Measurements from ENCODE around the gene PPP2R2C.

PPP2R2C gene

GRCh38 chr4:6333301-6334202 is 138.9 kb downstream of the PPP2R2C start:
- Mint-ChIP-seq H3K9me3 (no peaks in the 10 kb centered on the region), H3K36me3 (ENCODE audit: low read depth) (no peaks in the 10 kb centered on the region), H3K27me3 (peaks cover 26% of the 10 kb centered on the region), H3K27ac (no peak overlapping the region), H3K4me3 (no peak overlapping the region), H3K4me1 (ENCODE audit: low read depth) (no peaks in the 10 kb centered on the region)
- intact Hi-C loops (cut with micrococcal nuclease): no loop called here

GRCh38 chr4:6332669-6333050 is 139.8 kb downstream of the PPP2R2C start:
- H3K27ac Mint-ChIP-seq: no peak overlapping the region
- peaks cover 26% of the 10 kb centered on the region for H3K27me3 Mint-ChIP-seq
- no peaks in the 10 kb centered on the region for H3K4me1 Mint-ChIP-seq (ENCODE audit: low read depth)
- intact Hi-C loops (cut with micrococcal nuclease): no loop called here
- no peaks in the 10 kb centered on the region for H3K36me3 Mint-ChIP-seq (ENCODE audit: low read depth)
- H3K9me3 Mint-ChIP-seq: no peaks in the 10 kb centered on the region
- no peak overlapping the region for H3K4me3 Mint-ChIP-seq

DNA sequence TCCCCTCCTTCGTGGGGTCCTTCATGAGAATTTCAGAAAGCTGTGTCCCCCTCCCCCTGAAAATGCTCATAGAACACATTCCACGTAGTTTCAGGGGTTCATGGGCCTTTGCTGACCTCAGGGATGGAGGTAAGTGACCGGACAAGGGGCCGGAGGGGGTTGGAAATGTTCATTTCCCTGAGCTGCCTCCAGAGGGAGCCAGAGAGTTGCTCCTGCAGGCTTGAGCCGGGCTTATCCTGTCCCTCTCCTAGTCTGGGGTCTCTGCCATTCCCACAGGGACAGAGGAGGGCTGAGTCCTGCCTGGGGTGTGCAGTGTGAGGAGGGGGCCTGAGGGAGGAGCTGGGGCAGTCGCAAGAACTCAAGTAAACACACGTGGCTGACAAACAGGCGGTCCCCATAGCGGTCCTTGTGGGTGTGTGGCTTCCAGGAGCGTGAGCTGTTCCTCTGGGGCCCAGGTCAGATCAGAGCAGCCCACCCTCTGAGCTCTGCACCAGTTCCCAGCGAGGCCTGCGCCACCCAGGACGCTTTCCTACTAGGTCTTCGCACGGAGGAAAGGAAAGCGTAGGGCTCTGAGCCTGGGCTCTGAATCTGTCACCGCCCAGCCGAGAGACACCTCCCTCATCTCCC is 140.3 kb downstream of the PPP2R2C start:
- Mint-ChIP-seq H3K4me3 (no peak overlapping the region), H3K27me3 (peaks cover 22% of the 10 kb centered on the region), H3K36me3 (ENCODE audit: low read depth) (no peaks in the 10 kb centered on the region), H3K27ac (no peak overlapping the region), H3K4me1 (ENCODE audit: low read depth) (no peaks in the 10 kb centered on the region), H3K9me3 (no peaks in the 10 kb centered on the region)
- intact Hi-C loops (cut with micrococcal nuclease): no loop called here

DNA sequence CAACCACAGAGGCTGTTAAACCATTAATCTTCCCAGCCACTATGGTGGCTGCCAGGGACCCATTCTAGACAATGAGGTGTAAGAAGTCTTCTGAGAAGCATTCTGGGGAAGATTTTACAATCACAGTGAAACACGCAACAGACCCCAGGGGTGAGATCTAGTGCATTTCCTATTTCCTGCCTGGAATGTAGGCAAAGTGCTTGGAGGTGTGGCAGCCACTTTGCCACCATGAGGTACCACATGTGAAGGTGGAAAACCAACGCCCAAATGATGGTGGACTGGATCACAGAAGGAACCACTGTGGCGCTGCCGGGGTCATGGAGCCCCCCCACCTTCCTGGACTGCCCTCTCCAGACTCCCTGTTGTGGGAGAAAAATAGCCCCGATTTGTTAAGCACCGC is 140.9 kb downstream of the PPP2R2C start:
- intact Hi-C loops (cut with micrococcal nuclease): no loop called here

DNA sequence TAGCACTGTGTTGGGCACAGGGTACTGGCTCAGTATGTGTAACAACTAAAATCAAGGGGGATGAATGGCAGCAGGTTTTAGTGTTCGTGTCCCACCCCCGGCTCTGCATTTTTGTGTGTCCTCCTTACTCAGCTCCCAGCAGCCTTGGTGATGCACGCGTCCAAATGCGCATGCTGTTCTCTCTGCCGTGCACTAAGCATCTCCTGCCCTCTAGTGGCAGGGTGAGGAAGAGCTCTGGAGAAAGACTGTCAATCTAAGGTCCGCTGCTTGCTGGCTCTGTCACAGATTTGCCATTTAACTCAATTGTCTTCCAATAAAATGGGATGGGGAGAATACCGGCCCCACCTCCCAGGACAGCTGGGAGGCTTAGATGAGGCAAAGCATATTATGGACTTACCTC is 141.4 kb downstream of the PPP2R2C start:
- Mint-ChIP-seq H3K4me3 (no peak overlapping the region), H3K4me1 (ENCODE audit: low read depth) (no peaks in the 10 kb centered on the region), H3K9me3 (no peaks in the 10 kb centered on the region), H3K36me3 (ENCODE audit: low read depth) (no peaks in the 10 kb centered on the region), H3K27me3 (peaks cover 26% of the 10 kb centered on the region), H3K27ac (no peak overlapping the region)
- intact Hi-C loops (cut with micrococcal nuclease): no loop called here

More for the DNA sequence above, 140.9 kb downstream of the PPP2R2C start:
- Mint-ChIP-seq H3K27me3 (peaks cover 23% of the 10 kb centered on the region), H3K4me1 (ENCODE audit: low read depth) (no peaks in the 10 kb centered on the region), H3K9me3 (no peaks in the 10 kb centered on the region), H3K4me3 (no peak overlapping the region), H3K27ac (no peak overlapping the region), H3K36me3 (ENCODE audit: low read depth) (no peaks in the 10 kb centered on the region)

DNA sequence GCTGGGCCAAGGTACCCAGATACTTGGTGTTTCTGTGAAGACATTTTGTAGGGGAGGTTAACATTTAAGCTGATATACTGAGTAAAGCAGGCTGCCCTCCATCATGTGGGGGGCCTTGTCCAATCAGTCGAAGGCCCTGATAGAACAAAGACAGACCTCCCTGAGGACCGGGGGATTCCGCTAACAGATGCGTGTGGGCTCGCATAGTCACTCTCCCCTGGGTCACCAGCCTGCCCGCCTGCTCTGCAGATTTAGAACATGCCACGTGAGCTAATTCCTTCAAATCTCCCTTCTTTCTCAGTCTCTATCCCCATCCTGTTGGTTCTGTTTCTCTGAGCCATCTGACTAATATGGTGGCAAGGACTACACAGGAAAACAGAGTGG is 142.0 kb downstream of the PPP2R2C start:
- intact Hi-C loops (cut with micrococcal nuclease): no loop called here
- H3K4me3 Mint-ChIP-seq: no peak overlapping the region

GRCh38 chr4:6329478-6330383 is 142.7 kb downstream of the PPP2R2C start:
- Mint-ChIP-seq H3K9me3 (no peaks in the 10 kb centered on the region), H3K4me3 (no peak overlapping the region), H3K27me3 (peaks cover 34% of the 10 kb centered on the region)

More for the DNA sequence above, 142.0 kb downstream of the PPP2R2C start:
- Mint-ChIP-seq H3K4me1 (ENCODE audit: low read depth) (no peaks in the 10 kb centered on the region), H3K36me3 (ENCODE audit: low read depth) (no peaks in the 10 kb centered on the region), H3K27ac (no peak overlapping the region), H3K27me3 (peaks cover 30% of the 10 kb centered on the region), H3K9me3 (no peaks in the 10 kb centered on the region)

DNA sequence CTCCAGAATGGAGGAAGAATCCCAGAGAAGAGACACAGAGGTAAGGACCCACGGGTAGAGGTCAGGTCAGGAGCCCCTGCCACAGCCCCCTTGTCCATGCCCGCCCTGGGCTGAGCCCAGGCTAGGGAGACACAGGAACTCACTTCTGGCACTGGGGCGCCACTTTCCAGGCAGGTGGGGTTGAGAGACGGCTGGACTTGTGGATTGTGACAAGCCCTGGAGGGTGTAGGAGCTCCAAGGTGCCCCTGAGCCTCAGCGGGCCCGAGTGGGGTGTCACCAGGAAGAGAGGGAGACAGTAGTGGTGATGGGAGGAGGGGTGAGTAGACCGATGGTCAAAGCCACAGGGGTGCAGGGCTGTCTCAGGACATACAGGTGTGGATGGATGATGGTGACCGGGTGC is 143.9 kb downstream of the PPP2R2C start:
- Mint-ChIP-seq H3K4me3 (no peak overlapping the region), H3K27ac (no peak overlapping the region), H3K36me3 (ENCODE audit: low read depth) (no peaks in the 10 kb centered on the region), H3K4me1 (ENCODE audit: low read depth) (no peaks in the 10 kb centered on the region), H3K27me3 (peaks cover 42% of the 10 kb centered on the region), H3K9me3 (no peaks in the 10 kb centered on the region)
- intact Hi-C loops (cut with micrococcal nuclease): no loop called here

More at GRCh38 chr4:6329478-6330383, 142.7 kb downstream of the PPP2R2C start:
- H3K4me1 Mint-ChIP-seq (ENCODE audit: low read depth): no peaks in the 10 kb centered on the region
- H3K36me3 Mint-ChIP-seq (ENCODE audit: low read depth): no peaks in the 10 kb centered on the region
- no peak overlapping the region for H3K27ac Mint-ChIP-seq
- intact Hi-C loops (cut with micrococcal nuclease): no loop called here

DNA sequence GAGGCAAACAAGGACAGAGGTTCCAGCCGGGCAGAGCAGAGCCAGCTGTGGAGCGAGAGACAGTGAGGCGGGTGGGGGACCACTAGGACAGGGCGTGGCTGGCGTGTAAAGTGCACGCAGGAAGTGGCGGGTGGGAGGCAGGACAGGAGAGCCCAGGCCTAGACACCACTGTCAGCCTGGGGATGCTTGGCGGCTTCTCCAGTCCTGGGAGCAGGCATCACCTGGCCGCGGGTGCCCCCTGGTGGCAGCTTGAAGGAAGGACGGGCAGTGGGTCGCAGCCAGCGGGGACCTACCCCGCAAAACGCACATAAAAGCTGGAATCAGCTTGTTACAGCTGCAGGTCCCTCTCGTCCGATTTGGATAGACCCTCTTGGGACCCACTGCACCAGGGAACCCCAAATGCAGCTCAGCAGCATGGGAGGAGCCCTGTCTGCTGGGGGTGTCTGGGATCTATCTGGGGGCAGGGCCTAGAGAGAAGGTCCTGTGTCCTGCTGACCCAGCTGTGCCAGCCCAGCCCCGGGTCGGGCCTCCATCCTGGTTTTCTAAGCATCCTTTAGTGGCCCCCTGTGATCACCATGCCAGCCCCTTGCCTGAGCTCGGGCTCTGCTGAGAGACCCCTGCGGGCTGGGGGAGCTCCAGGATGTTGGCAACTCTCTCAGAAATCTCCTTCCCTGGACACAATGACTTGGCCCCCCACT is 145.0 kb downstream of the PPP2R2C start:
- Mint-ChIP-seq H3K4me1 (ENCODE audit: low read depth) (no peaks in the 10 kb centered on the region), H3K9me3 (no peaks in the 10 kb centered on the region), H3K36me3 (ENCODE audit: low read depth) (no peaks in the 10 kb centered on the region), H3K27ac (no peak overlapping the region), H3K4me3 (no peak overlapping the region), H3K27me3 (peaks cover 48% of the 10 kb centered on the region)
- intact Hi-C loops (cut with micrococcal nuclease): loop anchor here (1.0 kb wide), 1 partner anchor 77 kb away; no protein-coding TSS in a partner anchor

DNA sequence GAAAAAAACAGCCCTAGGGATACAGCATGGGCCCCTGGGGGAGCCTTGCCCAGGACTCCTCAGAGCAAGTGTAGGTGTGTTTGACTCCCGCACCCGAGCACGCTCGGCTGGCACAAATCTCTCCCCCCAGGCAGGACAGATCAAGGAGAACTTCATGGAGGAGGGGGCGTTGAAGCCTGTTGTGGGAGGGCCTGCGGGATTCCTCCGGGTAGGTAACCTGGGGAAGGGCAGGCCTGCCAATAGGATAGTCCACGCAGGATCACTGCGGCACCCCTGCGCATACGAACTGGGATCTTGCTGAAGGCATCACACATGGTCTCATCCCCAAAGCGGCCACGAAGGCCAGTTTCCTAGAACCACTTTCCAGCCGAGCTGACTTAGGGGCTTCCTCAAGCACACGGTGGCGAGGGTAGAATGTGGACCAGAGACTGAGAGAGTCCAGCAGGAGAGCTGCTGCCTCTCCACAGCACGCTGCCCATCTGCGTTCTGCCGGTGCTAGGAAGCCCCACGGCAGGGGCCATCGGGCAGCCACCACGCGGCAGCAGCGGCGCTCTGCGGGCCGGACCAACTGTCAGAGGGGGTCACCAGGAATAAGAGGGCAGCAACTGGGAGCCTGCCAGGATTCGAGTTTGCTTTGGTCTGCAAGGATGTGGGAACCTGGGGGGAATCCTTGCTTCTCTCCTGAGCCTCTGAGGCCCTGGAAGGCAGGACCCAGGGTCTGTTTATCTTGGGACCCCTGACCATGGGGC is 145.9 kb downstream of the PPP2R2C start:
- Mint-ChIP-seq H3K4me3 (no peak overlapping the region), H3K9me3 (no peaks in the 10 kb centered on the region), H3K4me1 (ENCODE audit: low read depth) (no peaks in the 10 kb centered on the region), H3K27ac (no peak overlapping the region), H3K27me3 (peaks cover 49% of the 10 kb centered on the region), H3K36me3 (ENCODE audit: low read depth) (no peaks in the 10 kb centered on the region)
- intact Hi-C loops (cut with micrococcal nuclease): loop anchor here (1.0 kb wide), 1 partner anchor 76 kb away; no protein-coding TSS in a partner anchor

GRCh38 chr4:6325788-6326290 is 146.6 kb downstream of the PPP2R2C start:
- Mint-ChIP-seq H3K4me1 (ENCODE audit: low read depth) (no peaks in the 10 kb centered on the region), H3K27ac (no peak overlapping the region), H3K4me3 (no peak overlapping the region), H3K27me3 (peaks cover 49% of the 10 kb centered on the region), H3K9me3 (no peaks in the 10 kb centered on the region), H3K36me3 (ENCODE audit: low read depth) (no peaks in the 10 kb centered on the region)
- intact Hi-C loops (cut with micrococcal nuclease): no loop called here

DNA sequence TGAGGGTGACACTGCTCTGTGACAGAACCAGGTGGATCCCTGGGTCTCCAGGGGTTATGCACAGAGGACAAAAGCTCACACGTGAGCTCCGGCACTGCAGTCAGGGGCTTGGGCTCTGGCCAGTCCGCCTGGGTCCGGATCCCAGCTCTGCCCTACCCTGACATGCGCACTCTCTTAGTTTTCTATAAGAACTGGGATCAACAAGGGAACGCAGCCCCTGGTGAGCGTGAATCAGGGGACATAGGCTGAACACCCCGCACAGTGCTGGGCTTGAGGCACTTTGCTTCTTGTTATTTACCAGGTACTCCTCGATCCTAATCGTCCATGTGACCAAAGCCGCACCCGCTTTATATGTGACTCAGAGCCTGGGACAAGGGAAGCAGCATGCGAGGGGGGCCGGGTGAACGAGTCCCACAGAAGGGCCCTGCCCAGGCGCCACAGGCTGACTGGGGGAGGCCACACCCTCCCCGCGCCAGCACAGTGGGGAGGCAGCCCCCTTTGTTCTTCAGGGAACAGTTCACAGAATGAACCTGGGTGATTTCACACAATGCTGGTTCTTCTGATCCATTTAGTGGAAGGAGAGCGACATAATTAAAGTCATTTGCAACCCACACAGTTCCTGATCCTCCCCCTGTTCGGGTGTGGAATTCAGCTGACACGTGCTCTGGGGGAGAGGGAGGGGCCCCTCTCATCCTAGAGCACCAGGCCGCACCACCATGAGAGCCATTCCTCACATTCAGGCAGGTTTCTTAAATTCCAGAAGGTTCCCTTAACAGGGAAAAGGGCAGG is 147.2 kb downstream of the PPP2R2C start:
- Mint-ChIP-seq H3K4me3 (no peak overlapping the region), H3K4me1 (ENCODE audit: low read depth) (no peaks in the 10 kb centered on the region), H3K9me3 (no peaks in the 10 kb centered on the region), H3K36me3 (ENCODE audit: low read depth) (no peaks in the 10 kb centered on the region), H3K27ac (no peak overlapping the region), H3K27me3 (peaks cover 49% of the 10 kb centered on the region)
- intact Hi-C loops (cut with micrococcal nuclease): no loop called here

All from dendritic cell treated with granulocyte-macrophage colony-stimulating factor and Interleukin-4, amounts not matched to agents 40 ng/mL and 50 ng/mL, for 4 days (primary cell).